ENCODE results near the gene DNPH1. TPM values are rescaled to one million over a fixed set of nuclear protein-coding genes. Genes with fewer than 3 reads are reported as not detected.

Gene DNPH1
- total and polyA plus RNA-seq, 2 experiments from 2014 or later: 124 to 136 TPM

GRCh38 chr6:43193929-43194328 is 35.4 kb downstream of the DNPH1 start:
- H3K79me2 ChIP-seq: no peaks in the 10 kb centered on the region
- 77% methylated on average over 5 of the region's 5 CpGs for WGBS (ENCODE audit: low lambda C conversion rate, missing lambda C conversion rate)
- no peak overlapping the region for H3K4me2 ChIP-seq
- no peaks in the 10 kb centered on the region for H3K9me3 ChIP-seq (ENCODE audit: low read depth)
- H4K20me1 ChIP-seq (ENCODE audit: insufficient read depth, poor library complexity, severe bottlenecking): no peaks in the 10 kb centered on the region
- no peaks in the 10 kb centered on the region for H3K36me3 ChIP-seq (replicated peaks; ENCODE audit: insufficient read depth, low read depth)
- H3K9me2 ChIP-seq (replicated peaks; ENCODE audit: insufficient read depth): no peaks in the 10 kb centered on the region
- H3K27me3 ChIP-seq: no peaks in the 10 kb centered on the region
- no peaks in the 10 kb centered on the region for H3K4me1 ChIP-seq (ENCODE audit: insufficient read depth)
- no peak overlapping the region for H3K4me3 ChIP-seq
- TF ChIP-seq EZH2phosphoT487 (IDR thresholded peaks at IDR 0.05; ENCODE audit: low read depth, severe bottlenecking, unreplicated experiment): no peak
- no peak for TF ChIP-seq EZH2 (IDR thresholded peaks at IDR 0.05; ENCODE audit: borderline replicate concordance)
- TF ChIP-seq CTCF (IDR thresholded peaks at IDR 0.05; ENCODE audit: poor library complexity): no peak
- H2AFZ ChIP-seq: no peak overlapping the region
- H3K27ac ChIP-seq: no peak overlapping the region
- no peak for DNase-seq (ENCODE audit: low spot score)

GRCh38 chr6:43192911-43193310 is 36.4 kb downstream of the DNPH1 start:
- WGBS (ENCODE audit: low lambda C conversion rate, missing lambda C conversion rate): 94% methylated on average over 9 of the region's 9 CpGs
- Histone ChIP-seq H3K9me2 (replicated peaks; ENCODE audit: insufficient read depth) (no peaks in the 10 kb centered on the region), H3K9me3 (ENCODE audit: low read depth) (no peaks in the 10 kb centered on the region), H3K79me2 (no peaks in the 10 kb centered on the region), H3K4me3 (no peak overlapping the region), H4K20me1 (ENCODE audit: insufficient read depth, poor library complexity, severe bottlenecking) (no peaks in the 10 kb centered on the region), H3K27ac (no peak overlapping the region), H3K36me3 (replicated peaks; ENCODE audit: insufficient read depth, low read depth) (no peaks in the 10 kb centered on the region), H3K27me3 (no peaks in the 10 kb centered on the region), H3K4me2 (no peak overlapping the region), H3K4me1 (ENCODE audit: insufficient read depth) (no peaks in the 10 kb centered on the region), H2AFZ (no peak overlapping the region)
- TF ChIP-seq CTCF (IDR thresholded peaks at IDR 0.05; ENCODE audit: poor library complexity) (no peak), EZH2 (IDR thresholded peaks at IDR 0.05; ENCODE audit: borderline replicate concordance) (no peak), EZH2phosphoT487 (IDR thresholded peaks at IDR 0.05; ENCODE audit: low read depth, severe bottlenecking, unreplicated experiment) (no peak)
- no peak for DNase-seq (ENCODE audit: low spot score)

- no peaks in the 10 kb centered on the region for H3K36me3 ChIP-seq (replicated peaks; ENCODE audit: insufficient read depth, low read depth)
These were observed 39.4 kb downstream of the DNPH1 start for GRCh38 chr6:43189776-43190304.

More at GRCh38 chr6:43189776-43190304, 39.4 kb downstream of the DNPH1 start:
- H3K4me1 ChIP-seq (ENCODE audit: insufficient read depth): no peaks in the 10 kb centered on the region
- no peak overlapping the region for H3K4me3 ChIP-seq
- 72% methylated on average over 6 of the region's 6 CpGs for WGBS (ENCODE audit: low lambda C conversion rate, missing lambda C conversion rate)
- H3K27me3 ChIP-seq: no peaks in the 10 kb centered on the region
- H2AFZ ChIP-seq: no peak overlapping the region
- no peak for DNase-seq (ENCODE audit: low spot score)
- H3K9me3 ChIP-seq (ENCODE audit: low read depth): no peaks in the 10 kb centered on the region
- H3K79me2 ChIP-seq: no peaks in the 10 kb centered on the region
- H3K9me2 ChIP-seq (replicated peaks; ENCODE audit: insufficient read depth): no peaks in the 10 kb centered on the region
- peak overlapping the region; percentile 30 for H3K27ac ChIP-seq
- peak overlapping the region; percentile 18 for H3K4me2 ChIP-seq
- TF ChIP-seq CTCF (IDR thresholded peaks at IDR 0.05; ENCODE audit: poor library complexity) (no peak), EZH2 (IDR thresholded peaks at IDR 0.05; ENCODE audit: borderline replicate concordance) (no peak), EZH2phosphoT487 (IDR thresholded peaks at IDR 0.05; ENCODE audit: low read depth, severe bottlenecking, unreplicated experiment) (no peak)
- no peaks in the 10 kb centered on the region for H4K20me1 ChIP-seq (ENCODE audit: insufficient read depth, poor library complexity, severe bottlenecking)
